ENCODE measurements around the gene CCNG1.
"Not testable (repeated sequence)": the region's sequence is repeated elsewhere in the genome, so short reads cannot be mapped to it uniquely, and the experiment has no call there.

The CCNG1 gene

DNA sequence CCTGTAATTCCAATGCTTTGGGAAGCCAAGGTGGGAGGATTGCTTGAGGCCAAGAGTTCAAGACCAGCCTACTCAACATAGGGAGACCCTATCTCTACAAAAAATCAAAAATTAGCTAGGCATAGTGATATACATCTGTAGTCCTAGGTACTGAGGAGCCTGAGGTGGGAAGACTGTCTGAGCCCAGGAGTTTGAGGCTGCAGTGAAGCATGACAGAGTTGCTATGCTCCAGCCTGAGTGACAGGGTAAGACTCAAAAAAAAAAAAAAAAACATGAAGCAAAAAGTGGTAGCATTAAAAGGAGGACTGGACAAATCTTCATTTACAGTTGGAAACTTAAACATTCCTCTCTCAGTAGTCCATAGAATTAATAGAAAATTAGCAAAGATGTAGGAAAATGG lies 9.8 kb downstream of the CCNG1 start:
- TF ChIP-seq, protein P1, sequence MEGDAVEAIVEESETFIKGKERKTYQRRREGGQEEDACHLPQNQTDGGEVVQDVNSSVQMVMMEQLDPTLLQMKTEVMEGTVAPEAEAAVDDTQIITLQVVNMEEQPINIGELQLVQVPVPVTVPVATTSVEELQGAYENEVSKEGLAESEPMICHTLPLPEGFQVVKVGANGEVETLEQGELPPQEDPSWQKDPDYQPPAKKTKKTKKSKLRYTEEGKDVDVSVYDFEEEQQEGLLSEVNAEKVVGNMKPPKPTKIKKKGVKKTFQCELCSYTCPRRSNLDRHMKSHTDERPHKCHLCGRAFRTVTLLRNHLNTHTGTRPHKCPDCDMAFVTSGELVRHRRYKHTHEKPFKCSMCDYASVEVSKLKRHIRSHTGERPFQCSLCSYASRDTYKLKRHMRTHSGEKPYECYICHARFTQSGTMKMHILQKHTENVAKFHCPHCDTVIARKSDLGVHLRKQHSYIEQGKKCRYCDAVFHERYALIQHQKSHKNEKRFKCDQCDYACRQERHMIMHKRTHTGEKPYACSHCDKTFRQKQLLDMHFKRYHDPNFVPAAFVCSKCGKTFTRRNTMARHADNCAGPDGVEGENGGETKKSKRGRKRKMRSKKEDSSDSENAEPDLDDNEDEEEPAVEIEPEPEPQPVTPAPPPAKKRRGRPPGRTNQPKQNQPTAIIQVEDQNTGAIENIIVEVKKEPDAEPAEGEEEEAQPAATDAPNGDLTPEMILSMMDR (IDR thresholded peaks at IDR 0.05; ENCODE audit: unreplicated experiment in 3 of 3) = no peak
- H3K27me3 Mint-ChIP-seq (ENCODE audit: low read depth) = no peaks in the 10 kb centered on the region
- H3K36me3 Mint-ChIP-seq (ENCODE audit: low read depth) = peaks cover 84% of the 10 kb centered on the region
- H3K27ac Mint-ChIP-seq = no peak overlapping the region
- no peak overlapping the region for H3K4me3 Mint-ChIP-seq
- peaks cover 3% of the 10 kb centered on the region for H3K4me1 Mint-ChIP-seq
- H3K9me3 Mint-ChIP-seq = no peaks in the 10 kb centered on the region

DNA sequence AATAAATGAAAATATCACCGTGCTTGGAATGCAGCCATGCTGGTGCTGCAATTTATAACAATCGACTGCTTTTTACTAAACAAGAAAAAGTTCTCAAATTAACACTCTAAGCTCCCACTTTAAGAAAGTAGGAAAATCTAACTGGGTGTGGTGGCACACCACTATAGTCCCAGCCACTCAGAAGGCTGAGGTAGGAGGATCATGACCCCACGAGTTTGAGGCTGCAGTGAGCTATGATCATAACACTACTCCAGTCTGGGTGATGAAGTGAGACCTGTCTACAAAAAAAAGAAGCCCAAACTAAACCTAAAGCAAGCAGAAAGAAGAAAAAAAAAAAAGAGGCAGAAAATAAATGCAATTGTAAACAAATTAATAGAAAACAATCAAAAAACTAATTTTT lies 10.5 kb downstream of the CCNG1 start:
- Mint-ChIP-seq H3K27me3 (ENCODE audit: low read depth) (no peaks in the 10 kb centered on the region), H3K4me3 (no peak overlapping the region), H3K9me3 (no peaks in the 10 kb centered on the region), H3K27ac (no peak overlapping the region), H3K36me3 (ENCODE audit: low read depth) (peaks cover 82% of the 10 kb centered on the region), H3K4me1 (no peaks in the 10 kb centered on the region)
- TF ChIP-seq, protein P1 (IDR thresholded peaks at IDR 0.05; ENCODE audit: unreplicated experiment in 3 of 3) = no peak

DNA sequence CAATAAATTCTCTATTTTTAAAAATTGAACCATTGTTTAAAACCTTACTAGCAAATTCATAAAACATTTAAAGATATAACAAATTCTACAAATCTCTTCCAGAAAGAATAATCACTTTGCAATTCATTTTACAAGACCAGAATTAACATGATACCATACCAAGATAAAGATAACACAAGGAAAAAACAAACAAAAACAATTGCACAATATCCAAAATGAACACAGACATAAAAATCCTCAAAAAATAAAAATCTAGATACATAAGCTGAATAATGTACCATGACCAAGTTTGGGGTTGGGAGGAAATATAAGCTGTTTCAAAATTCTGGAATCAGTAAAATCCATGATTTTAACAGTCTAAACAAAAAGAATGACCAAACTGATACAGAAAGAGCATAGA lies 11.1 kb downstream of the CCNG1 start:
- Mint-ChIP-seq H3K27me3 (ENCODE audit: low read depth) (no peaks in the 10 kb centered on the region), H3K4me3 (no peak overlapping the region), H3K4me1 (no peaks in the 10 kb centered on the region), H3K9me3 (no peaks in the 10 kb centered on the region), H3K27ac (no peak overlapping the region), H3K36me3 (ENCODE audit: low read depth) (peaks cover 83% of the 10 kb centered on the region)
- TF ChIP-seq, protein P1 (IDR thresholded peaks at IDR 0.05; ENCODE audit: unreplicated experiment in 3 of 3) = no peak

DNA sequence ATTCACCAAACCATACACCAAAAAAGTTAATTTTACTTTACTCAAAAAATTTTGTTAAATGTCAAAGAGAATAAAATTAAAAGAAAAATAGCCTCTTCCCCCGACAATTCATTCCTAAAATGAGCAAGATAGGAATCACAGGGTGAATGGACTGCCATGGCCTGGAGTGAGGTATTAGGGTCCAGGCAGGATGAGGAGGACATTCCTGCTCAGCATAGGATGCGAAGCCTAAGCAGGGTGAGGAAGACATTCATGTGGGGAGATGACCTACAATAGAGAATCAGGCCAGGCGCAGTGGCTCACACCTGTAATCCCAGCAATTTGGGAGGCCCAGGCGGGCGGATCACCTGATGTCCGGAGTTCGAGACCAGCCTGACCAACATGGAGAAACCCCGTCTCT lies 14.1 kb downstream of the CCNG1 start:
- no peaks in the 10 kb centered on the region for H3K27me3 Mint-ChIP-seq (ENCODE audit: low read depth)
- peaks cover 15% of the 10 kb centered on the region for H3K4me1 Mint-ChIP-seq
- no peak overlapping the region for H3K4me3 Mint-ChIP-seq
- no peak overlapping the region for H3K27ac Mint-ChIP-seq
- TF ChIP-seq, protein P1 (IDR thresholded peaks at IDR 0.05; ENCODE audit: unreplicated experiment in 3 of 3) = no peak
- no peaks in the 10 kb centered on the region for H3K9me3 Mint-ChIP-seq
- peaks cover 76% of the 10 kb centered on the region for H3K36me3 Mint-ChIP-seq (ENCODE audit: low read depth)

DNA sequence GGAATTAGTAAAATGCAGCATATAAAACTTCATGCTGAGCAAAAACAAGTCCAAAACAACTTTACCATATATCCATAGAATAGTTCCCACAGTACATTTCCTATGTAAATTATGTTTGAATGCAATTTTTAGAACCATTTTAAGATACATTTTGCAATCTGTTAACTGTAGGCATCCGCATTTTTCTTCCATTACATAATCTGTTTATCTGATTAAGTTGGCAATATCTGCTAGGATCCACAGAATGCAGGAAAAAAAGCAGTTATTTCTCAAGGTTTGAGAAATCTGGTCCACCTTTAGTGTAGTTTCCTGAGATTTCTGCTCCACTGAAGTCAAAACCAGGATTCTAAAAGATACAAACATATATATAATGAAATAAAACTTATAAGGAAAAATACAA lies 16.3 kb downstream of the CCNG1 start:
- TF ChIP-seq, protein P1 (IDR thresholded peaks at IDR 0.05; ENCODE audit: unreplicated experiment in 3 of 3) = no peak
- no peak overlapping the region for H3K27ac Mint-ChIP-seq
- H3K9me3 Mint-ChIP-seq = no peaks in the 10 kb centered on the region
- H3K4me3 Mint-ChIP-seq = no peak overlapping the region
- no peaks in the 10 kb centered on the region for H3K27me3 Mint-ChIP-seq (ENCODE audit: low read depth)
- peaks cover 28% of the 10 kb centered on the region for H3K4me1 Mint-ChIP-seq
- H3K36me3 Mint-ChIP-seq (ENCODE audit: low read depth) = peaks cover 66% of the 10 kb centered on the region

DNA sequence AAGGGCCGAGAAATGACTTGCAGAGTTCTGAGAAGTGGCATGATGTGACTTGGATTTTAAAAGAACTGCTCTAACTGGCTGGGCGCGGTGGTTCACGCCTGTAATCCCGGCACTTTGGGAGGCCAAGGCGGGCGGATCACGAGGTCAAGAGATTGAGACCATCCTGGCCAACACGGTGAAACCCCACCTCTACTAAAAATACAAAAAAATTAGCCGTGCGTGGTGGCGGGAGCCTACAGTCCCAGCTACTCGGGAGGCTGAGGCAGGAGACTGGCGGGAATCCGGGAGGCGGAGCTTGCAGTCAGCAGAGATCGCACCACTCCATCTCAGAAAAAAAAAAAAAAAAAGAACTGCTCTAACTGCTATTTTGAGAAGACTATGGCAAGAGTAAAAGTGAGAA lies 18.0 kb downstream of the CCNG1 start:
- H3K27ac Mint-ChIP-seq = peak overlapping the region in 2 of 3 experiments; percentile 10 to 61
- H3K4me3 Mint-ChIP-seq = peak overlapping the region in 1 of 3 experiments; percentile 41
- peaks cover 38% of the 10 kb centered on the region for H3K4me1 Mint-ChIP-seq
- peaks cover 51% of the 10 kb centered on the region for H3K36me3 Mint-ChIP-seq (ENCODE audit: low read depth)
- not testable (repeated sequence) for H3K9me3 Mint-ChIP-seq; H3K27me3 Mint-ChIP-seq (ENCODE audit: low read depth)
